T-helper 2 cell (primary cell): ENCODE data around the gene SUGP2.

Experiments
- DNase-seq, 5 experiments: peaks; one replicate each; pipeline versions ENCODE4 v3.0.0 to v3.0.0-alpha.2; 2012 to 2022

SUGP2 gene

GRCh38 chr19:18951721-18952281 is 81.5 kb downstream of the SUGP2 start:
- DNase-seq, result no peak

GRCh38 chr19:18949858-18950257 is 83.5 kb downstream of the SUGP2 start:
- DNase-seq, result no peak

- no peak for DNase-seq
These were observed 84.4 kb downstream of the SUGP2 start for GRCh38 chr19:18948976-18949356.

- no peak for DNase-seq
These were observed 85.0 kb downstream of the SUGP2 start for GRCh38 chr19:18948075-18948975.

- DNase-seq, result no peak
These were observed 86.4 kb downstream of the SUGP2 start for GRCh38 chr19:18946918-18947317.

- DNase-seq, result no peak
These were observed 87.0 kb downstream of the SUGP2 start for GRCh38 chr19:18946335-18946734.

GRCh38 chr19:18945297-18945696 is 88.0 kb downstream of the SUGP2 start:
- DNase-seq, result no peak

GRCh38 chr19:18943465-18943864 is 89.9 kb downstream of the SUGP2 start:
- DNase-seq, result no peak

GRCh38 chr19:18942692-18943091 is 90.6 kb downstream of the SUGP2 start:
- no peak for DNase-seq

GRCh38 chr19:18941628-18942354 is 91.5 kb downstream of the SUGP2 start:
- DNase-seq, result no peak
